ENCODE data around the gene WIPI1.

Gene WIPI1

DNA sequence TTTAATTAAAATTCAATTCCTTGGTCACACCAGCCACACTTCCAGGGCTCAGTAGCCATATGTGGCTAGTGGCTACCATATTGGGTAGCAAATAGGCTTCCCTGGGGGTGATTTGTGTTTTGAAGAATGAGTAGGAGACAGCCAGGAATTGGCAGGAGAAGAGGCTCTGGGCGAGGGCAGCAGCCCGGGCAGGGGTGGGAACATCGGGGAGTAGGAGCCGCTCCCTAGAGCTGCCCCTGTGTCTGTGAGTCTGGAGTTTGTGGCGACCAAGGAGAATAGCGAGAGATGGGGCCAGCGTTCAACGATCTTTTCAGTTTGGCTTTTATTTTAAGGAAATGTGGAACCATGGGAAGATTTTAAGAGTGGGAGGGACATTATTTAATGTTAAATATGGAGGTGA, 81.7 kb downstream of the WIPI1 start:
- no peaks in the 10 kb centered on the region for H3K9me3 ChIP-seq (ENCODE audit: control insufficient read depth, insufficient read depth, low read length)
- no CpG with 5 or more reads among the region's 8 CpGs for WGBS (ENCODE audit: insufficient coverage, insufficient read length)
- no peak for DNase-seq (ENCODE audit: low read depth, low spot score)
- no peaks in the 10 kb centered on the region for H3K36me3 ChIP-seq (ENCODE audit: control insufficient read depth, insufficient read depth, low read length)
- H3K27me3 ChIP-seq (ENCODE audit: control insufficient read depth, insufficient read depth, low read length) = no peaks in the 10 kb centered on the region; the same call in 1 of the 2 replicates
- H3K4me3 ChIP-seq (ENCODE audit: low read length) = no peak overlapping the region
- no peak overlapping the region for H3K27ac ChIP-seq (ENCODE audit: low read length)
- H3K4me1 ChIP-seq (ENCODE audit: control insufficient read depth, insufficient read depth, low read length) = peaks cover 4% of the 10 kb centered on the region
